NCI-H2227 treated with DMSO at 0.1 percent for 48 hours (cell line): ENCODE data around the gene AP3M1.
"Not testable (repeated sequence)": the region's sequence is repeated elsewhere in the genome, so short reads cannot be mapped to it uniquely, and the experiment has no call there.

Source experiments
- DNase-seq: peaks from one replicate; lab custom pipeline; 2025; lab: John Stamatoyannopoulos, UW

The AP3M1 gene

GRCh38 chr10:74163319-74164068, 12.9 kb upstream of the AP3M1 start:
- DNase-seq: no peak

GRCh38 chr10:74160013-74160412, 9.4 kb upstream of the AP3M1 start:
- no peak for DNase-seq

GRCh38 chr10:74156919-74157289, 6.3 kb upstream of the AP3M1 start:
- DNase-seq: no peak

- DNase-seq: no peak
Measured at GRCh38 chr10:74153676-74154075, 3.0 kb upstream of the AP3M1 start.

GRCh38 chr10:74153123-74153522, 2.5 kb upstream of the AP3M1 start:
- no peak for DNase-seq

GRCh38 chr10:74151879-74152722, 1.5 kb upstream of the AP3M1 start:
- DNase-seq: no peak

GRCh38 chr10:74150990-74151878, 606 bp upstream of the AP3M1 start, which contains the start of gene ADK:
TSS of gene ADK (plus strand) at chr10:74151221. CDS start at chr10:74151279, 58 bp downstream.
- peak; percentile 96 for DNase-seq

GRCh38 chr10:74146980-74147379, 3.6 kb downstream of the AP3M1 start:
- not testable (repeated sequence) for DNase-seq

- no peak for DNase-seq
Measured at GRCh38 chr10:74145133-74145532, 5.5 kb downstream of the AP3M1 start.

GRCh38 chr10:74140553-74140952, 10.1 kb downstream of the AP3M1 start:
- DNase-seq: no peak

- no peak for DNase-seq
Measured at GRCh38 chr10:74139981-74140380, 10.6 kb downstream of the AP3M1 start.

GRCh38 chr10:74138596-74138995, 12.0 kb downstream of the AP3M1 start:
- not testable (repeated sequence) for DNase-seq

GRCh38 chr10:74137992-74138391, 12.6 kb downstream of the AP3M1 start:
- no peak for DNase-seq

- no peak for DNase-seq
Measured at GRCh38 chr10:74135452-74135851, 15.2 kb downstream of the AP3M1 start.

GRCh38 chr10:74133923-74134820, 16.5 kb downstream of the AP3M1 start:
- DNase-seq: no peak

GRCh38 chr10:74123081-74123480, 27.5 kb downstream of the AP3M1 start:
- DNase-seq: no peak

- DNase-seq: no peak
Measured at GRCh38 chr10:74122060-74122459, 28.6 kb downstream of the AP3M1 start.

- no peak for DNase-seq
Measured at GRCh38 chr10:74121368-74121767, 29.3 kb downstream of the AP3M1 start.

- no peak for DNase-seq
Measured at GRCh38 chr10:74120911-74121310, 29.7 kb downstream of the AP3M1 start.

GRCh38 chr10:74118804-74119203, 31.8 kb downstream of the AP3M1 start:
- DNase-seq: no peak

GRCh38 chr10:74117738-74118137, 32.9 kb downstream of the AP3M1 start:
- no peak for DNase-seq
